A549 (cell line): Measurements from ENCODE around the gene SKIDA1. TPM values are rescaled to one million over a fixed set of nuclear protein-coding genes. Genes with fewer than 3 reads are reported as not detected.

Experiments used
- ATAC-seq, 2 experiments: fragments of 200-7000 bp in 1 of 2; fragments of >200 bp in 1 of 2; cut with Nextera tagmentation in 1 of 2; cut with Tn5 transposase in 1 of 2; 3 replicates each; pipeline versions ENCODE4 v1.8.0 to v1.9.1; 2018 to 2020; ENCODE audit warnings: mild to moderate bottlenecking in 1 of 2, moderate library complexity in 1 of 2
- CTCF ChIA-PET: fragments of 300-600 bp; sonication (Branson Sonifier 250); formaldehyde crosslinking; extraction: SDS; loops from one replicate; lab custom pipeline; 2021; ENCODE audit warnings: antibody characterized with exemption, inconsistent platforms; lab: Yijun Ruan, JAX
- POLR2A ChIA-PET: fragments of 350-600 bp; formaldehyde crosslinking; extraction: SDS; loops from one replicate; lab custom pipeline; 2021; ENCODE audit warnings: antibody characterized with exemption, inconsistent platforms; lab: Yijun Ruan, JAX
- DNase-seq, 2 experiments: peaks; one replicate each; pipeline versions ENCODE4 v3.0.0 to v3.0.0-alpha.2; 2011 to 2016; ENCODE audit warnings: low read depth in 1 of 2, low spot score in 1 of 2
- FAIRE-seq: peaks from 2 replicates; lab custom pipeline; 2011; peaks lifted over from hg19 to GRCh38; lab: Jason Lieb, UNC
- H3K27ac ChIP-seq, 2 experiments: fragments of >200 bp; sonication (Bioruptor Twin); formaldehyde crosslinking; 3 replicates each; pipeline ENCODE4 v1.5.1; 2016 to 2017
- H3K4me1 ChIP-seq: fragments of >200 bp; sonication (Bioruptor Twin); formaldehyde crosslinking; 3 replicates; pipeline ENCODE4 v1.6.1; 2016
- H3K4me2 ChIP-seq: fragments of >200 bp; sonication (Bioruptor Twin); formaldehyde crosslinking; 3 replicates; pipeline ENCODE4 v1.6.1; 2016
- H3K4me3 ChIP-seq: fragments of >200 bp; sonication (Bioruptor Twin); formaldehyde crosslinking; 3 replicates; pipeline ENCODE4 v1.5.1; 2016
- H3K9me3 ChIP-seq: fragments of >200 bp; sonication (Bioruptor Twin); formaldehyde crosslinking; 3 replicates; pipeline ENCODE4 v1.6.1; 2016
- BCL3 ChIP-seq: fragments of >200 bp; sonication (Bioruptor Twin); formaldehyde crosslinking; IDR thresholded peaks from 3 replicates; pipeline ENCODE4 v1.6.1; 2016
- CHD4 ChIP-seq: fragments of 200-600 bp; sonication (generic); IDR thresholded peaks from 2 replicates; pipeline ENCODE4 v1.6.1; 2016; ENCODE audit warnings: antibody characterized with exemption, mild to moderate bottlenecking, borderline replicate concordance
- EHF ChIP-seq: fragments of 250-450 bp; sonication (Bioruptor Pico); IDR thresholded peaks from 2 replicates; pipeline ENCODE4 v1.5.0; 2020; ENCODE audit warnings: mild to moderate bottlenecking
- ESRRA ChIP-seq: fragments of 150-350 bp; IDR thresholded peaks from 2 replicates; pipeline ENCODE4 v1.6.1; 2014; ENCODE audit warnings: mild to moderate bottlenecking, low read length, borderline replicate concordance
- HES2 ChIP-seq: fragments of >200 bp; sonication (Bioruptor Twin); formaldehyde crosslinking; IDR thresholded peaks from 2 replicates; pipeline ENCODE4 v1.6.1; 2016
- HOXA7 ChIP-seq: fragments of 250-450 bp; sonication (Bioruptor Pico); IDR thresholded peaks from 2 replicates; pipeline ENCODE4 v1.5.0; 2020; ENCODE audit warnings: mild to moderate bottlenecking, moderate library complexity
- HOXB13 ChIP-seq: fragments of 250-450 bp; sonication (Bioruptor Pico); IDR thresholded peaks from 2 replicates; pipeline ENCODE4 v1.5.0; 2020; ENCODE audit warnings: low read depth, mild to moderate bottlenecking, moderate library complexity
- HOXB5 ChIP-seq: fragments of 250-450 bp; sonication (Bioruptor Pico); IDR thresholded peaks from 2 replicates; pipeline ENCODE4 v1.5.0; 2020; ENCODE audit warnings: mild to moderate bottlenecking, moderate library complexity
- JUNB ChIP-seq: fragments of >200 bp; sonication (Bioruptor Twin); formaldehyde crosslinking; IDR thresholded peaks from 2 replicates; pipeline ENCODE4 v1.6.1; 2016
- MAX ChIP-seq: IDR thresholded peaks from 2 replicates; pipeline ENCODE4 v1.6.1; 2012
- NPAS2 ChIP-seq: fragments of 250-450 bp; sonication (Bioruptor Pico); IDR thresholded peaks from 2 replicates; pipeline ENCODE4 v1.8.0; 2022; ENCODE audit warnings: mild to moderate bottlenecking, moderate library complexity, borderline replicate concordance
- NR3C1 ChIP-seq: fragments of >200 bp; sonication (Bioruptor Twin); formaldehyde crosslinking; IDR thresholded peaks from 3 replicates; pipeline ENCODE4 v1.6.1; 2017
- RARB ChIP-seq: fragments of 250-450 bp; sonication (Bioruptor Pico); IDR thresholded peaks from 2 replicates; pipeline ENCODE4 v1.8.0; 2021; ENCODE audit warnings: mild to moderate bottlenecking, moderate library complexity
- REST ChIP-seq: fragments of 200-600 bp; sonication (generic); IDR thresholded peaks from 2 replicates; pipeline ENCODE4 v1.6.1; 2016; ENCODE audit warnings: antibody characterized with exemption, mild to moderate bottlenecking, moderate library complexity
- WGBS: methylation state at CpG from one replicate; pipeline ENCODE4 v1.1.6; 2017; ENCODE audit errors: missing lambda C conversion rate; 5-methylcytosine and 5-hydroxymethylcytosine counted together
- polyA plus RNA-seq, 4 experiments: library from polyadenylated mRNA; depleted of rRNA in 3 of 4; stranded (reverse); fragments of >200 nt; fragmentation: RNase III in 1 of 4; extraction: RNeasy Plus Mini Kit Qiagen cat#74134 plus additional on column Dnase treatment in 1 of 4; gene quantifications; 2 replicates in 3 of 4; 3 replicates in 1 of 4; pipeline ENCODE4 v1.2.3, GENCODE V29; 2011 to 2017

SKIDA1 gene
- polyA plus RNA-seq, 2 of the 4 experiments (the other 2 are of a cell fraction), result 1.0 to 4.1 TPM

- ChIA-PET POLR2A (no interaction called here), CTCF (interaction anchor here (0.6 to 1.1 kb wide), 2 partner anchors 16 to 17 kb away, joined by 3 to 4 read pairs; no protein-coding TSS in a partner anchor)
- no peak overlapping the region for H3K27ac ChIP-seq
- DNase-seq, result no peak
- peak overlapping the region; percentile 41 for H3K4me2 ChIP-seq
- ATAC-seq, result no peak
- no peak for FAIRE-seq
- no peaks in the 10 kb centered on the region for H3K9me3 ChIP-seq
- WGBS, result 91% methylated on average over 2 of the region's 2 CpGs
- no peak overlapping the region for H3K4me3 ChIP-seq
- no peak for TF ChIP-seq ESRRA
- no peak for TF ChIP-seq HOXA7 (CRISPR knock-in tag)
- TF ChIP-seq HOXB5, result no peak
- TF ChIP-seq MAX, result no peak
- no peak for TF ChIP-seq BCL3
- H3K4me1 ChIP-seq, result peaks cover 51% of the 10 kb centered on the region
These were observed 12.7 kb downstream of the SKIDA1 start for GRCh38 chr10:21512573-21513404.

GRCh38 chr10:21511946-21512572, 13.4 kb downstream of the SKIDA1 start:
- TF ChIP-seq HOXB13 (CRISPR knock-in tag) (no peak), HOXB5 (no peak), HOXA7 (CRISPR knock-in tag) (no peak), EHF (CRISPR knock-in tag) (no peak), REST (no peak), RARB (CRISPR knock-in tag) (no peak), NR3C1 (no peak), NPAS2 (CRISPR knock-in tag) (no peak)
- no peaks in the 10 kb centered on the region for H3K9me3 ChIP-seq
- ATAC-seq, result no peak
- FAIRE-seq, result no peak
- H3K27ac ChIP-seq, result no peak overlapping the region
- H3K4me3 ChIP-seq, result no peak overlapping the region
- WGBS, result 83% methylated on average over 3 of the region's 3 CpGs
- H3K4me1 ChIP-seq, result peaks cover 51% of the 10 kb centered on the region
- ChIA-PET CTCF (interaction anchor here (0.6 to 1.1 kb wide), 2 partner anchors 15 to 17 kb away, joined by 3 to 4 read pairs; no protein-coding TSS in a partner anchor), POLR2A (no interaction called here)
- peak overlapping the region; percentile 41 for H3K4me2 ChIP-seq
- no peak for DNase-seq

- H3K9me3 ChIP-seq, result no peaks in the 10 kb centered on the region
- no peak overlapping the region for H3K27ac ChIP-seq
- no peak overlapping the region for H3K4me3 ChIP-seq
- FAIRE-seq (no peak), DNase-seq (no peak), ATAC-seq (no peak)
- no peak for TF ChIP-seq HES2
- TF ChIP-seq CHD4, result no peak
- TF ChIP-seq JUNB, result no peak
- peaks cover 56% of the 10 kb centered on the region for H3K4me1 ChIP-seq
- peak overlapping the region; percentile 41 for H3K4me2 ChIP-seq
- 90% methylated on average over 2 of the region's 2 CpGs for WGBS
- POLR2A ChIA-PET, result no interaction called here
- CTCF ChIA-PET, result interaction anchor here (0.6 kb wide), 1 partner anchor 10 kb away, joined by 3 read pairs; no protein-coding TSS in a partner anchor
These were observed 14.3 kb downstream of the SKIDA1 start for GRCh38 chr10:21511095-21511570.
